Endodermal cell (in vitro differentiated cells): ENCODE data around the gene PIK3C2B. TPM values are rescaled to one million over a fixed set of nuclear protein-coding genes. Genes with fewer than 3 reads are reported as not detected.

Source experiments
- DNase-seq: peaks from one replicate; pipeline ENCODE4 v3.0.0-alpha.2; 2017
- H3K27ac ChIP-seq: 2 replicates; pipeline ENCODE4 v1.5.1; 2013; ENCODE audit warnings: mild to moderate bottlenecking, low read depth, low read length, moderate library complexity
- H3K27me3 ChIP-seq: 2 replicates; pipeline ENCODE4 v1.6.1; 2013; ENCODE audit warnings: mild to moderate bottlenecking, low read length, moderate library complexity; ENCODE audit not compliant: insufficient read depth, control insufficient read depth, poor library complexity, severe bottlenecking
- H3K36me3 ChIP-seq: 2 replicates; pipeline ENCODE4 v1.7.0; 2013; ENCODE audit warnings: mild to moderate bottlenecking, low read length, moderate library complexity; ENCODE audit not compliant: control insufficient read depth, insufficient read depth
- H3K4me1 ChIP-seq: one replicate; pipeline ENCODE4 v1.7.0; 2013; ENCODE audit warnings: low read length; ENCODE audit not compliant: control insufficient read depth, insufficient read depth
- H3K4me3 ChIP-seq: 2 replicates; pipeline ENCODE4 v1.5.1; 2013; ENCODE audit warnings: mild to moderate bottlenecking, low read length, moderate library complexity
- H3K9ac ChIP-seq: 2 replicates; pipeline ENCODE4 v1.6.1; 2013; ENCODE audit warnings: mild to moderate bottlenecking, low read length, moderate library complexity; ENCODE audit not compliant: poor library complexity, severe bottlenecking; ENCODE audit errors: extremely low read depth
- H3K9me3 ChIP-seq: 2 replicates; pipeline ENCODE4 v1.6.1; 2013; ENCODE audit warnings: mild to moderate bottlenecking, low read length, moderate library complexity; ENCODE audit not compliant: control insufficient read depth
- H3K27ac Mint-ChIP-seq: 2 replicates; pipeline ENCODE4 v1.8.0; 2020; ENCODE audit warnings: mixed read lengths
- H3K27me3 Mint-ChIP-seq: 2 replicates; pipeline ENCODE4 v1.8.0; 2021; ENCODE audit warnings: mild to moderate bottlenecking, mixed read lengths; ENCODE audit not compliant: insufficient read depth
- H3K36me3 Mint-ChIP-seq: 2 replicates; pipeline ENCODE4 v1.8.0; 2020; ENCODE audit warnings: low read depth, mixed read lengths
- H3K4me1 Mint-ChIP-seq: 2 replicates; pipeline ENCODE4 v1.8.0; 2020; ENCODE audit warnings: mixed read lengths
- H3K4me3 Mint-ChIP-seq: 2 replicates; pipeline ENCODE4 v1.8.0; 2020; ENCODE audit warnings: mild to moderate bottlenecking, moderate library complexity, mixed read lengths
- H3K9me3 Mint-ChIP-seq: 2 replicates; pipeline ENCODE4 v1.8.0; 2020; ENCODE audit warnings: mild to moderate bottlenecking, mixed read lengths
- WGBS, 2 experiments: methylation state at CpG; one replicate each; pipeline versions ENCODE4 v1.1.5 to v1.1.7; 2013; ENCODE audit warnings: missing lambda C conversion rate in 2 of 2, mixed read lengths in 1 of 2; ENCODE audit not compliant: insufficient coverage in 1 of 2, insufficient read length in 1 of 2; 5-methylcytosine and 5-hydroxymethylcytosine counted together
- total RNA-seq, 2 donors: library from RNA; stranded (reverse); fragmentation: NEBNext Ultra II Directional in 1 of 2; extraction: Animal tissue kit (Norgen Biotek cat#: 25700) in 1 of 2; gene quantifications; 2 replicates in 1 of 2; 3 replicates in 1 of 2; pipeline ENCODE4 v1.2.1, GENCODE V29; 2021
- TF ChIP-seq, protein P1 (sequence below): fragments of 200-600 bp; sonication (generic); conservative IDR thresholded peaks from 2 replicates; pipeline ENCODE4 v1.5.0; 2021; ENCODE audit warnings: antibody characterized with exemption, mild to moderate bottlenecking

Gene PIK3C2B
- total RNA-seq, 2 donors from 2014 or later, result 21.3 to 23.9 TPM

GRCh38 chr1:204528677-204529076 lies 34.1 kb upstream of the PIK3C2B start:
- 92 to 93% methylated on average over 8 of the region's 8 CpGs for WGBS, 2 experiments
- Histone ChIP-seq H3K27me3 (no peaks in the 10 kb centered on the region), H3K9ac (no peak overlapping the region), H3K4me3 (no peak overlapping the region), H3K9me3 (peaks cover 5% of the 10 kb centered on the region), H3K27ac (no peak overlapping the region), H3K4me1 (no peaks in the 10 kb centered on the region), H3K36me3 (peaks cover 89% of the 10 kb centered on the region)
- Mint-ChIP-seq H3K27ac (no peak overlapping the region), H3K9me3 (peaks cover 6% of the 10 kb centered on the region), H3K4me1 (peaks cover 8% of the 10 kb centered on the region), H3K27me3 (no peaks in the 10 kb centered on the region), H3K36me3 (peaks cover 61% of the 10 kb centered on the region), H3K4me3 (no peak overlapping the region)
- TF ChIP-seq, protein P1, sequence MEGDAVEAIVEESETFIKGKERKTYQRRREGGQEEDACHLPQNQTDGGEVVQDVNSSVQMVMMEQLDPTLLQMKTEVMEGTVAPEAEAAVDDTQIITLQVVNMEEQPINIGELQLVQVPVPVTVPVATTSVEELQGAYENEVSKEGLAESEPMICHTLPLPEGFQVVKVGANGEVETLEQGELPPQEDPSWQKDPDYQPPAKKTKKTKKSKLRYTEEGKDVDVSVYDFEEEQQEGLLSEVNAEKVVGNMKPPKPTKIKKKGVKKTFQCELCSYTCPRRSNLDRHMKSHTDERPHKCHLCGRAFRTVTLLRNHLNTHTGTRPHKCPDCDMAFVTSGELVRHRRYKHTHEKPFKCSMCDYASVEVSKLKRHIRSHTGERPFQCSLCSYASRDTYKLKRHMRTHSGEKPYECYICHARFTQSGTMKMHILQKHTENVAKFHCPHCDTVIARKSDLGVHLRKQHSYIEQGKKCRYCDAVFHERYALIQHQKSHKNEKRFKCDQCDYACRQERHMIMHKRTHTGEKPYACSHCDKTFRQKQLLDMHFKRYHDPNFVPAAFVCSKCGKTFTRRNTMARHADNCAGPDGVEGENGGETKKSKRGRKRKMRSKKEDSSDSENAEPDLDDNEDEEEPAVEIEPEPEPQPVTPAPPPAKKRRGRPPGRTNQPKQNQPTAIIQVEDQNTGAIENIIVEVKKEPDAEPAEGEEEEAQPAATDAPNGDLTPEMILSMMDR, result no peak
- DNase-seq, result no peak

DNA sequence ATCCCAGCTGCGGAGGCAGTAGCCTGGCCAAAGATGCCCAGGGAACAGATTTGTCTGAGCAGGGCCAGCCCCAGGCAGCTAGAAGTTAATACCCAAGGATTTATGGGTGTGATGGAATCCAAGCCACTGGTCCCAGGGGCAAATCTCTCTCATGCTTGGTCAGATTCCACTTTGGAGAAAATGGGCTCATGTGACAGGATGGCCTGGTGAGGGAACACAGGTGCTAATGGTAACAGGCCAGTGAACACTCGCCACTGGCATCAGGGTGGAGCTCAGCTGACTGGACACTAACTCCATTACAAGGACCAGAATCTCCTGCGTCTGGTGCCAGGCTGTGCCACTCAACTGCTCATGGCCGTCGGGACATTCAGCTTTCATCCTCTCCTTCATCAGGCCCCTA lies 33.6 kb upstream of the PIK3C2B start:
- no peaks in the 10 kb centered on the region for H3K27me3 ChIP-seq
- TF ChIP-seq, protein P1, result no peak
- 99 to 100% methylated on average over 2 to 5 of the region's 5 CpGs for WGBS, 2 experiments
- Mint-ChIP-seq H3K27ac (no peak overlapping the region), H3K27me3 (no peaks in the 10 kb centered on the region), H3K4me1 (peaks cover 8% of the 10 kb centered on the region), H3K4me3 (no peak overlapping the region), H3K36me3 (peaks cover 61% of the 10 kb centered on the region), H3K9me3 (peaks cover 9% of the 10 kb centered on the region)
- H3K4me1 ChIP-seq, result no peaks in the 10 kb centered on the region
- H3K4me3 ChIP-seq, result no peak overlapping the region
- H3K9ac ChIP-seq, result no peak overlapping the region
- H3K9me3 ChIP-seq, result peaks cover 9% of the 10 kb centered on the region
- no peak overlapping the region for H3K27ac ChIP-seq
- H3K36me3 ChIP-seq, result peaks cover 88% of the 10 kb centered on the region
- no peak for DNase-seq

GRCh38 chr1:204524986-204525385 lies 30.4 kb upstream of the PIK3C2B start:
- no peaks in the 10 kb centered on the region for H3K4me1 ChIP-seq
- peak overlapping the region; percentile 78 for H3K27ac Mint-ChIP-seq
- peaks cover 55% of the 10 kb centered on the region for H3K36me3 Mint-ChIP-seq

More at GRCh38 chr1:204524986-204525385, 30.4 kb upstream of the PIK3C2B start:
- Histone ChIP-seq H3K27me3 (no peaks in the 10 kb centered on the region), H3K36me3 (peaks cover 66% of the 10 kb centered on the region), H3K4me3 (peak overlapping the region; percentile 72), H3K9ac (peak overlapping the region; percentile 12), H3K9me3 (peaks cover 16% of the 10 kb centered on the region), H3K27ac (no peak overlapping the region)
- peak overlapping the region; percentile 5 for H3K4me3 Mint-ChIP-seq
- no peak for DNase-seq
- WGBS, 2 experiments, result 86 to 100% methylated on average over 2 to 3 of the region's 3 CpGs
- peaks cover 10% of the 10 kb centered on the region for H3K4me1 Mint-ChIP-seq
- peaks cover 16% of the 10 kb centered on the region for H3K9me3 Mint-ChIP-seq
- H3K27me3 Mint-ChIP-seq, result no peaks in the 10 kb centered on the region
- TF ChIP-seq, protein P1, result no peak
